NT2/D1 (cell line): ENCODE data around the gene STK11.

Experiments
- YY1 ChIP-seq: IDR thresholded peaks from 2 replicates; pipeline ENCODE4 v1.6.1; 2011; ENCODE audit not compliant: insufficient read length, insufficient read depth
- ZNF274 ChIP-seq: IDR thresholded peaks from 2 replicates; pipeline ENCODE4 v1.6.1; 2011; ENCODE audit warnings: mild to moderate bottlenecking, low read depth, low read length

DNA sequence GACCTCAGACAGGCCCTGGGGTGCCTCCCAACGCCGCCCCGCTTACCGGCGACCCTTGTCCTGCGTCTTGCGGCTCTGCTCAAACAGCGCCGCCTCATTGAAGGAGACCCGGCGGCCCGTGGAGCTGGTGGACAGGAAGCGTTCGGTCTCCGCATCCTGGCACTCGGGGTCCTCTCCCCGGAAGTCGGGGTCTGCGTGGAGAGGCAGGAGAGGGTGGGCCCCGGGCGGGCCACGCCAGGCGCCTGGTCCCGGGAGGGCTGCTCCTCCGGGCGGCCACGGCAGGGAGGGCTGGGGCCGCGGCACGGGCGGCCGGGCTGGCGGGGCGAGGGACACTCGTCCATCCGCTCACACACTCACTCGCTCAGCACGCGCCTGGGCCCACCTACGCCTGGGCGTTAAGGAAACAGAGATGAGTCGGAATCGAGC is 29.4 kb downstream of the STK11 start:
- no peak for TF ChIP-seq YY1
- no peak for TF ChIP-seq ZNF274
